GM12878 (cell line): ENCODE data around the gene CDC45. TPM values are rescaled to one million over a fixed set of nuclear protein-coding genes. Genes with fewer than 3 reads are reported as not detected.

Source experiments
- ATAC-seq: fragments of 200-7000 bp; cut with Tn5 transposase; 3 replicates; pipeline ENCODE4 v1.9.1; 2020; ENCODE audit warnings: mild to moderate bottlenecking, moderate library complexity
- BruUV-seq: library from RNA; stranded (reverse); fragments of 400-500 nt; replicated peaks from 2 replicates; lab custom pipeline; 2021; lab: Mats Ljungman, UMichigan
- CTCF ChIA-PET: fragments of 300-600 bp; sonication (Branson Sonifier 250); formaldehyde crosslinking; extraction: SDS; loops from one replicate; lab custom pipeline; 2021; ENCODE audit warnings: inconsistent platforms; lab: Yijun Ruan, JAX
- POLR2A ChIA-PET: fragments of 350-600 bp; formaldehyde crosslinking; extraction: SDS; loops from one replicate; lab custom pipeline; 2021; ENCODE audit warnings: inconsistent platforms; lab: Charles Lee
- RAD21 ChIA-PET: fragments of 300-600 bp; sonication (Branson Sonifier 250); formaldehyde crosslinking; loops from one replicate; lab custom pipeline; 2023; ENCODE audit warnings: antibody characterized with exemption; ENCODE audit not compliant: unreplicated experiment; lab: Charles Lee
- SMC1A ChIA-PET: fragments of 300-600 bp; sonication (Branson Sonifier 250); formaldehyde crosslinking; loops from one replicate; lab custom pipeline; 2023; ENCODE audit not compliant: unreplicated experiment, uncharacterized antibody; lab: Charles Lee
- DNase-seq: peaks from one replicate; pipeline ENCODE4 v3.0.0-alpha.2; 2011; ENCODE audit warnings: low read depth, low spot score
- FAIRE-seq: peaks from 3 replicates; lab custom pipeline; 2011; peaks lifted over from hg19 to GRCh38; lab: Jason Lieb, UNC
- H2AFZ ChIP-seq: 2 replicates; pipeline ENCODE4 v1.6.0; 2011; ENCODE audit warnings: low read depth, low read length, control low read depth; ENCODE audit not compliant: control insufficient read depth
- H3K27ac ChIP-seq: 2 replicates; pipeline ENCODE4 v1.5.1; 2011; ENCODE audit warnings: control low read depth; ENCODE audit not compliant: control insufficient read depth, insufficient read depth
- H3K27me3 ChIP-seq, 2 experiments: replicated peaks in 1 of 2; 2 replicates each; pipeline versions ENCODE4 v1.6.0 to v1.6.1; 2011; ENCODE audit warnings: low read length in 1 of 2; ENCODE audit not compliant: control insufficient read depth in 2 of 2, insufficient read depth in 2 of 2
- H3K36me3 ChIP-seq, 2 experiments: 2 replicates each; pipeline ENCODE4 v1.5.1; 2011; ENCODE audit warnings: low read length in 1 of 2; ENCODE audit not compliant: control insufficient read depth in 2 of 2, insufficient read depth in 2 of 2
- H3K4me1 ChIP-seq: 2 replicates; pipeline ENCODE4 v1.6.1; 2011; ENCODE audit warnings: mild to moderate bottlenecking, low read length, moderate library complexity, mixed read lengths; ENCODE audit not compliant: control insufficient read depth, insufficient read depth
- H3K4me2 ChIP-seq: 2 replicates; pipeline ENCODE4 v1.6.0; 2011; ENCODE audit warnings: control low read depth; ENCODE audit not compliant: control insufficient read depth, insufficient read depth
- H3K4me3 ChIP-seq: fragments of 200-600 bp; sonication (generic); 2 replicates; pipeline ENCODE4 v1.5.1; 2016
- H3K79me2 ChIP-seq: 2 replicates; pipeline ENCODE4 v1.6.0; 2011; ENCODE audit warnings: low read length; ENCODE audit not compliant: control insufficient read depth, insufficient read depth
- H3K9ac ChIP-seq: 2 replicates; pipeline ENCODE4 v1.8.0; 2011; ENCODE audit warnings: low read length, control low read depth, mixed read lengths; ENCODE audit not compliant: control insufficient read depth, insufficient read depth
- H3K9me3 ChIP-seq: replicated peaks from 3 replicates; pipeline ENCODE4 v1.5.1; 2011; ENCODE audit warnings: mild to moderate bottlenecking, low read length; ENCODE audit not compliant: control insufficient read depth, insufficient read depth
- H4K20me1 ChIP-seq: 2 replicates; pipeline ENCODE4 v1.6.0; 2011; ENCODE audit not compliant: control insufficient read depth, insufficient read depth
- ATF2 ChIP-seq: IDR thresholded peaks from 2 replicates; pipeline ENCODE4 v1.6.1; 2012; ENCODE audit warnings: low read length, inconsistent platforms
- CREM ChIP-seq: IDR thresholded peaks from 2 replicates; pipeline ENCODE4 v1.6.1; 2014; ENCODE audit warnings: antibody characterized with exemption, low read depth
- CTCF ChIP-seq, 3 experiments: IDR thresholded peaks in 2 of 3; conservative IDR thresholded peaks in 1 of 3; 2 replicates each; pipeline ENCODE4 v1.5.1; 2011; ENCODE audit warnings: low read depth in 3 of 3, low read length in 3 of 3, mild to moderate bottlenecking in 3 of 3, control low read depth in 2 of 3, moderate library complexity in 2 of 3, inconsistent platforms in 1 of 3, mixed read lengths in 1 of 3; ENCODE audit not compliant: control insufficient read depth in 2 of 3, insufficient read depth in 1 of 3; ENCODE audit errors: extremely low read depth in 1 of 3
- ELK1 ChIP-seq: IDR thresholded peaks from 2 replicates; pipeline ENCODE4 v1.6.1; 2012; ENCODE audit warnings: low read depth, low read length, improper control_type of control experiment
- IKZF2 ChIP-seq, 2 experiments: fragments of 450-650 bp; IDR thresholded peaks; 2 replicates each; pipeline ENCODE4 v1.6.1; 2017; ENCODE audit warnings: mild to moderate bottlenecking in 2 of 2, moderate library complexity in 2 of 2
- MAX ChIP-seq: IDR thresholded peaks from 2 replicates; pipeline ENCODE4 v1.6.1; 2012; ENCODE audit warnings: low read depth, low read length, improper control_type of control experiment
- NRF1 ChIP-seq: conservative IDR thresholded peaks from 2 replicates; pipeline ENCODE4 v1.6.1; 2011; ENCODE audit warnings: mild to moderate bottlenecking, low read depth, low read length, improper control_type of control experiment
- PBX3 ChIP-seq: IDR thresholded peaks from 2 replicates; pipeline ENCODE4 v1.6.1; 2011; ENCODE audit warnings: mild to moderate bottlenecking, low read depth, low read length, moderate library complexity; ENCODE audit not compliant: insufficient replicate concordance
- POU2F2 ChIP-seq: IDR thresholded peaks from 3 replicates; pipeline ENCODE4 v1.6.1; 2011; ENCODE audit warnings: low read depth, mild to moderate bottlenecking, low read length, borderline replicate concordance
- RAD51 ChIP-seq: fragments of 450-650 bp; IDR thresholded peaks from 2 replicates; pipeline ENCODE4 v1.6.1; 2016; ENCODE audit warnings: moderate library complexity, mild to moderate bottlenecking, inconsistent platforms
- RCOR1 ChIP-seq: conservative IDR thresholded peaks from 2 replicates; pipeline ENCODE4 v1.6.1; 2012; ENCODE audit warnings: low read depth, low read length, improper control_type of control experiment
- SMAD5 ChIP-seq: IDR thresholded peaks from 2 replicates; pipeline ENCODE4 v1.6.1; 2016; ENCODE audit warnings: antibody characterized with exemption, low read depth
- ZZZ3 ChIP-seq: IDR thresholded peaks from 2 replicates; pipeline ENCODE4 v1.6.1; 2011; ENCODE audit warnings: low read depth; ENCODE audit not compliant: control insufficient read depth, insufficient read length
- WGBS: methylation state at CpG from one replicate; pipeline ENCODE4 v1.1.6; 2016; ENCODE audit warnings: low lambda C conversion rate; ENCODE audit not compliant: insufficient replicate concordance, insufficient coverage; ENCODE audit errors: missing lambda C conversion rate; 5-methylcytosine and 5-hydroxymethylcytosine counted together
- in situ Hi-C: fragments of 300-500 bp; cut with MboI; formaldehyde crosslinking; loops from 9 replicates; pipeline ENCODE4 v1.14.3; 2018; ENCODE audit warnings: mixed read lengths
- intact Hi-C: fragments of 100-400 bp; cut with micrococcal nuclease; formaldehyde crosslinking; loops from one replicate; pipeline ENCODE4 v1.14.2; 2022; ENCODE audit not compliant: unreplicated experiment
- polyA plus RNA-seq, 11 experiments: library from polyadenylated mRNA; depleted of rRNA in 4 of 11; unstranded in 6 of 11; stranded (reverse) in 5 of 11; fragments of >200 nt; fragmentation: Nextera tagmentation in 4 of 11; fragmentation: Illumina TruSeq in 1 of 11; extraction: Ambion mirVana in 4 of 11; extraction: Trizol in 1 of 11; gene quantifications; 1 replicate in 1 of 11; 2 replicates in 10 of 11; pipeline versions ENCODE4 v1.2.1 to v1.2.3, GENCODE V29; 2011 to 2016; ENCODE audit warnings: inconsistent platforms in 2 of 11, missing spikeins in 2 of 11, low read depth in 1 of 11
- total RNA-seq, 4 experiments: library from RNA; depleted of rRNA in 3 of 4; stranded (reverse); fragments of >200 nt in 3 of 4; fragmentation: Illumina TruSeq in 1 of 4; extraction: Trizol in 1 of 4; gene quantifications; 2 replicates each; pipeline versions ENCODE4 v1.2.1 to v1.2.3, GENCODE V29; 2013 to 2021

Gene CDC45
- total and polyA plus RNA-seq, 10 of the 15 experiments (the other 5 are each of a cell fraction or from before 2014, with no cell fraction given): 40.8 to 88.5 (median 54.2) TPM

- Histone ChIP-seq H4K20me1 (no peaks in the 10 kb centered on the region), H3K4me2 (no peak overlapping the region), H3K27ac (no peak overlapping the region), H3K79me2 (no peaks in the 10 kb centered on the region), H3K4me1 (no peaks in the 10 kb centered on the region), H3K4me3 (no peak overlapping the region), H3K27me3 (no peaks in the 10 kb centered on the region), H3K36me3 (peaks cover 11 to 12% of the 10 kb centered on the region in 2 experiments; a peak in 3 of 4 replicates), H3K9me3 (no peaks in the 10 kb centered on the region), H2AFZ (no peak overlapping the region), H3K9ac (no peak overlapping the region)
- RAD21 ChIA-PET: no interaction called here
- SMC1A ChIA-PET: no interaction called here
- no peak for TF ChIP-seq MAX
- TF ChIP-seq ELK1: no peak
- no peak for TF ChIP-seq CREM
- TF ChIP-seq RCOR1: no peak
- TF ChIP-seq RAD51: no peak
- no peak for TF ChIP-seq ATF2
- TF ChIP-seq CTCF (IDR thresholded peaks at IDR 0.05 in 2 of 3, conservative IDR thresholded peaks at IDR 0.05 in 1 of 3; ENCODE audit: control insufficient read depth in 2 of 3, extremely low read depth in 1 of 3, insufficient read depth in 1 of 3, low read depth in 3 of 3, low read length in 3 of 3): no peak
- TF ChIP-seq PBX3: no peak
- TF ChIP-seq ZZZ3: no peak
- TF ChIP-seq IKZF2 (IDR thresholded peaks at IDR 0.05): no peak
- no peak for TF ChIP-seq NRF1
- TF ChIP-seq POU2F2: no peak
- TF ChIP-seq SMAD5: no peak
- 86% methylated on average over 10 of the region's 10 CpGs for WGBS
- CTCF ChIA-PET: no interaction called here
- no TSS peak for BruUV-seq
- FAIRE-seq (no peak), DNase-seq (no peak), ATAC-seq (no peak)
- intact Hi-C loops: no loop called here
- in situ Hi-C loops: no loop called here
- POLR2A ChIA-PET: no interaction called here
These were observed 28.5 kb downstream of the CDC45 start for GRCh38 chr22:19508024-19508776.
